ENCODE data around the gene UNC93A. TPM values are rescaled to one million over a fixed set of nuclear protein-coding genes. Genes with fewer than 3 reads are reported as not detected.

UNC93A gene
- polyA plus RNA-seq, 2 donors, result 3.6 to 4.7 TPM

DNA sequence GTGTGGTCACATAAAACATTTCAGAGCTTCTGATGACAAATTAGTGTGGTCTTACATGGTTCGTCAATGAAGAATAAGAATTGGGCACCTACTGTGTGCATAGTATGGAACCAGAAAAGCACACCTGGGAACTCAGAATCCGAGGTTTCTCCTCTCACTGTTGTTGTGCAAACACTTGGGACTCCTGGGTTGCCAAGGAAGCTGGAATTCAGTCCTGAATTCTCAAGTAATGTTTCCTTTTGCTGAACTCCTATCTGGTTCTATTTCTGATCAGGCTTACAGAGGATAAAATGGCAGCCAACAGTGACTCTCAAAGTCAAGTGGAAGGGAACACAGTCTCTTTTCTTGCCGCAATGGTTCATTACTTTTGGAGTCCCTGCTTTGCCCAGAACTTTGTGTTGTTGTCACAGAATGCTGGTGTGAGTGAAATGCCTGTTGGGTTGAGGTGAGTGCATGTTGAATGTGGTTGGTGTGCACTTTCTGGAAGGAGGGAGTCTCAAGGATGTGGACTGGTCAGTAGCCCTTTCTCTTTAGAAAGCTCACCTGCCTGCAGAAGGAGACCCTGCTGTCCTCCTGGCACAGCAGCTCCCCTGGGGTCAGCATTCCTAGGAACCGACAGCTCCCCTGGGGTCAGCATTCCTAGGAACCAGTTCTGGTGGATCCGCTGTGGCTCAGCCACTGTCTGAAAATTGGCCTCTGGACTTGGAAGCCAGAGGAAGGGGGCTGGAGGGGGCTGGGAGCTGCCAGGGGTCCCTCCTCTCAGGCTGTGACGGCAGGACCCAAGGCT lies 1.4 kb downstream of the UNC93A start:
- H3K36me3 ChIP-seq (ENCODE audit: control insufficient read depth in 2 of 2, insufficient read depth in 2 of 2, low read length in 1 of 2), result no peaks in the 10 kb centered on the region
- no peaks in the 10 kb centered on the region for H3K9me3 ChIP-seq (ENCODE audit: control insufficient read depth in 2 of 2, insufficient read depth in 1 of 2, low read depth in 1 of 2, low read length in 1 of 2)
- H3K27ac ChIP-seq (ENCODE audit: low read depth in 2 of 2, low read length in 1 of 2), result no peak overlapping the region
- no peaks in the 10 kb centered on the region for H3K4me1 ChIP-seq (ENCODE audit: control insufficient read depth in 2 of 2, insufficient read depth in 2 of 2, low read length in 1 of 2)
- 77 to 79% methylated on average over 6 of the region's 6 CpGs for WGBS, 2 donors
- no peaks in the 10 kb centered on the region for H3K27me3 ChIP-seq (ENCODE audit: control insufficient read depth in 1 of 2, insufficient read depth in 2 of 2, low read length in 2 of 2)
- H3K4me3 ChIP-seq (ENCODE audit: low read depth in 1 of 2, low read length in 2 of 2), result no peak overlapping the region

DNA sequence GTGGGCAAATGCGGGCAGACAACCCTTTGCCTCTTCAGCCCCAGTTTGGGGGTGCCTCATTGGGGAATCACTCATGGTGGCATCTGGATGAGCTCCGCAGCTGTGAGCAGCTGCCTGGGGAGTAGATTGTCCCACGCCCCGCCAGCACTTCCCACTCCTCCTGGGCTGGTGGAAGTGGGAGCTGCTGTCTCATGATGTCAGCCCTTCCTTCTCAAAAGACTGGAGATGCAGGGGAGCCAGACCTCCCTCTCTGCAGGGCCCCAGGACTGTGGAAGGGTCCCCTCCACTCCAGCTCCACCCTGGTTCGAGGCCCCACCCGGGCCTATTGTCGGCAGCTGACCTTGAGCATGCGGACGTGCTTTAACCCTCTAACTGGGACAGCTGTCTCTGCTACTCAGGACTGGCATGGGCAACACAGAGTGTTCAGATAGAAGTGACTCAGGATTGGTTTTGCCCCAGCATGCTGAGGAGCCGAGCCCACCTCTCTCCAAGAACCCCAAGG lies 2.0 kb downstream of the UNC93A start:
- WGBS, 2 donors, result 70 to 78% methylated on average over 10 of the region's 10 CpGs
- no peak overlapping the region for H3K4me3 ChIP-seq (ENCODE audit: low read depth in 1 of 2, low read length in 2 of 2)
- H3K27me3 ChIP-seq (ENCODE audit: control insufficient read depth in 1 of 2, insufficient read depth in 2 of 2, low read length in 2 of 2), result no peaks in the 10 kb centered on the region
- no peaks in the 10 kb centered on the region for H3K36me3 ChIP-seq (ENCODE audit: control insufficient read depth in 2 of 2, insufficient read depth in 2 of 2, low read length in 1 of 2)
- no peaks in the 10 kb centered on the region for H3K4me1 ChIP-seq (ENCODE audit: control insufficient read depth in 2 of 2, insufficient read depth in 2 of 2, low read length in 1 of 2)
- no peaks in the 10 kb centered on the region for H3K9me3 ChIP-seq (ENCODE audit: control insufficient read depth in 2 of 2, insufficient read depth in 1 of 2, low read depth in 1 of 2, low read length in 1 of 2)
- H3K27ac ChIP-seq (ENCODE audit: low read depth in 2 of 2, low read length in 1 of 2), result no peak overlapping the region

DNA sequence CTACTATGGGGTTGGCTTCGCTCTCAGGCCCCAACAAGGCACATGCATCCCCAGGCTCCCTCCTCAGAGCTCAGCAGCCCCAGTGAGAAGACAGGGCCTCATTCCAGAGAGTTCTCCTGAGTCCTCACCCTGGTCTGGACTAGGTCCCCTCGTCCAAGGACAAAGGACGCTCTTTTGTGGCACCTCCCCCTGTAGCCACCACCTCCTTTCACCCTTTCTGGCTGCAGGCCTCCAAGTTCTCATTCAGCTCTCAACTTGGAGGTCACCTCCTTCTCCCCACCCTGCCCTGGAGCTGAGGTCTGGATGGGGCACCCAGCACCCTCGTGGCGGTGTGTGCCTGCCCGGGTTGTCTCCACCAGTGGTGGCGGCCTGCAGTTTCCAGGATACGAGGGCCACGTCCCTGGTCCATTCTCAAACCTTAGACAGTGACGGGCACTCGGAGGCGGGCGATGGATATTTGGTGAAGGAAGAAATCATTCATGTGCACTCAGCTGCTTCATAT lies 2.5 kb downstream of the UNC93A start:
- 90 to 92% methylated on average over 13 of the region's 13 CpGs for WGBS, 2 donors
- Histone ChIP-seq H3K27me3 (ENCODE audit: control insufficient read depth in 1 of 2, insufficient read depth in 2 of 2, low read length in 2 of 2) (no peaks in the 10 kb centered on the region), H3K27ac (ENCODE audit: low read depth in 2 of 2, low read length in 1 of 2) (no peak overlapping the region)

DNA sequence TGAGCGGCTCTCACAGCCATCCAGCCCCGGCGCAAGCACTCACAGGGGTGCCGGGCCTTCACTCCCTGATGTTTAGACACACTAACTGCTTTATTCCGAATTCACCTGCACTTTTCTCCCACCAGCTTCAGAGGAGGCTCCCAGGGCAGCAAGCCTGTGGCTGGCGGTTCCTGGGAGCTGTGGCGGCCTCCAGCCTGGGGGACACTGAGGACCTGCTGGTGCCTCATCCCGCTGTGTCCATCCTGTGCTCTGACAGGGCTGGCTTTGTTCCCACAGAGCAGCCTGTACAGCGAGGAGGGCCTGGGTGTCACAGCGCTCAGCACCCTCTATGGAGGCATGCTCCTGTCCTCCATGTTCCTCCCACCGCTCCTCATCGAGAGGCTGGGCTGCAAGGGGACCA lies 3.1 kb downstream of the UNC93A start:
- Histone ChIP-seq H3K36me3 (ENCODE audit: control insufficient read depth in 2 of 2, insufficient read depth in 2 of 2, low read length in 1 of 2) (no peaks in the 10 kb centered on the region), H3K27me3 (ENCODE audit: control insufficient read depth in 1 of 2, insufficient read depth in 2 of 2, low read length in 2 of 2) (no peaks in the 10 kb centered on the region), H3K27ac (ENCODE audit: low read depth in 2 of 2, low read length in 1 of 2) (no peak overlapping the region), H3K4me3 (ENCODE audit: low read depth in 1 of 2, low read length in 2 of 2) (no peak overlapping the region), H3K4me1 (ENCODE audit: control insufficient read depth in 2 of 2, insufficient read depth in 2 of 2, low read length in 1 of 2) (no peaks in the 10 kb centered on the region), H3K9me3 (ENCODE audit: control insufficient read depth in 2 of 2, insufficient read depth in 1 of 2, low read depth in 1 of 2, low read length in 1 of 2) (no peaks in the 10 kb centered on the region)
- WGBS, 2 donors, result 87 to 93% methylated on average over 12 of the region's 12 CpGs

More for the DNA sequence above, 2.5 kb downstream of the UNC93A start:
- no peak overlapping the region for H3K4me3 ChIP-seq (ENCODE audit: low read depth in 1 of 2, low read length in 2 of 2)
- no peaks in the 10 kb centered on the region for H3K36me3 ChIP-seq (ENCODE audit: control insufficient read depth in 2 of 2, insufficient read depth in 2 of 2, low read length in 1 of 2)
- H3K4me1 ChIP-seq (ENCODE audit: control insufficient read depth in 2 of 2, insufficient read depth in 2 of 2, low read length in 1 of 2), result no peaks in the 10 kb centered on the region
- H3K9me3 ChIP-seq (ENCODE audit: control insufficient read depth in 2 of 2, insufficient read depth in 1 of 2, low read depth in 1 of 2, low read length in 1 of 2), result no peaks in the 10 kb centered on the region

DNA sequence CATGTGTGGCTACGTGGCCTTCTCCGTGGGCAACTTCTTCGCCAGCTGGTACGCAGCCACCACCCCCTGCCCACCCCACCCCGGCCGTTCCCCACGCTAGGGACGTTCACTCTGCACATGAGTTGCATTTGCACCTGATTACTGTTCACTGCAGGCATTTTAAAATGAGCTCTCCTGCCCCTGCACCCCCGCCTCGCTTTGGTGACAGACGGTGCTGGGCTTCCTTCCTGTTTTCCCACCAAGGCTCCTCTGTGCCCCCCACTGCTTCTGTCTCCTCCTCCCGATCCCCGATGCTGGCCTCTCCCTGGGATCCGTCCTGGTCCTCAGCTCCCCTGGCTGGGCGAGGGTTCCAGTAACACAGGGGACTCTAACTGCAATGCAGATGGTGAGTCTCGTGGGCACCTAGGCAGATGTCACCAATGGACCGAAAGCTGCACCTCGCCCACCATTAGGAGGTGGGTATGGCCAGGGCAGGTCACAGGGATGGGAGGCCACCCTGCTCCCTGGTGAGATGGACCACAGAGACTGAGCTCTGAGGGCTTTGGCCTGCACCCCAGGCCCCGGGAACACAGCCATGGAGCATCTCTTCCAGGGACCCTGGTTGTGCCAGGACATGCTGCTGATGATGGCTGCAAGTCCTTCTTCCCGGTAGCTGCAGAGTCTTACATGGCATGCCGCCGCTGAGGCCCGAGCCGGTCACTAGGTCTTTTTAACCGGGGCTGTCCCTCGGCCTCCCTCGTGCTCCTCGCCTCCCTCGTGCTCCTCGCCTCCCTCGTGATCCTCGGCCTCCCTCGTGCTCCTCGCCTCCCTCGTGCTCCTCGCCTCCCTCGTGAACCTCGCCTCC lies 3.8 kb downstream of the UNC93A start:
- no peaks in the 10 kb centered on the region for H3K9me3 ChIP-seq (ENCODE audit: control insufficient read depth in 2 of 2, insufficient read depth in 1 of 2, low read depth in 1 of 2, low read length in 1 of 2)
- no peaks in the 10 kb centered on the region for H3K36me3 ChIP-seq (ENCODE audit: control insufficient read depth in 2 of 2, insufficient read depth in 2 of 2, low read length in 1 of 2)
- H3K27me3 ChIP-seq (ENCODE audit: control insufficient read depth in 1 of 2, insufficient read depth in 2 of 2, low read length in 2 of 2), result no peaks in the 10 kb centered on the region
- H3K4me1 ChIP-seq (ENCODE audit: control insufficient read depth in 2 of 2, insufficient read depth in 2 of 2, low read length in 1 of 2), result no peaks in the 10 kb centered on the region
- 88 to 89% methylated on average over 36 to 38 of the region's 38 CpGs for WGBS, 2 donors
- H3K27ac ChIP-seq (ENCODE audit: low read depth in 2 of 2, low read length in 1 of 2), result no peak overlapping the region
- no peak overlapping the region for H3K4me3 ChIP-seq (ENCODE audit: low read depth in 1 of 2, low read length in 2 of 2)

DNA sequence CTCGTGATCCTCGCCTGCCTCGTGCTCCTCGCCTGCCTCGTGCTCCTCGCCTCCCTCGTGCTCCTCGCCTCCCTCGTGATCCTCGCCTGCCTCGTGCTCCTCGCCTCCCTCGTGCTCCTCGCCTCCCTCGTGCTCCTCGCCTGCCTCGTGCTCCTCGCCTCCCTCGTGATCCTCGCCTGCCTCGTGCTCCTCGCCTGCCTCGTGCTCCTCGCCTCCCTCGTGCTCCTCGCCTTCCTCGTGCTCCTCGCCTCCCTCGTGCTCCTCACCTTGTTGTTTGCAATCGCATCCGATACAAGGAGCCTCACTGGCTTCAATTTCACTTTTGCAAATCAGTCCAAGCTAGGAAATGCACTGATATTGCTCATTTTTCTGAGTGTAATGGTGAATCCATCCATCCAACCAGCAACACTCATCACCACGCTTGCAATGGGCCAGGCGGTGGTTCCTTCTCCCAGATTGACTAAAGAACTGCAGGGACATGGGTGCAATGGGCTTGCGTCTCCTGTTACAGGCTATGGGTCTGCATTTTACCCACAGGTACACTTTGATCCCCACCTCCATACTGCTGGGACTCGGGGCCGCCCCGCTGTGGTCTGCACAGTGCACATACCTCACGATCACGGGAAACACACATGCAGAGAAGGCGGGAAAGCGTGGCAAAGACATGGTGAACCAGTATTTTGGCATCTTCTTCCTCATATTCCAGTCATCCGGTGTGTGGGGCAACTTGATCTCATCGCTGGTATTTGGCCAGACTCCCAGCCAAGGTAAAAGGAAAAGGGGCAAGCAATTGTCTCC lies 4.6 kb downstream of the UNC93A start:
- Histone ChIP-seq H3K4me1 (ENCODE audit: control insufficient read depth in 2 of 2, insufficient read depth in 2 of 2, low read length in 1 of 2) (no peaks in the 10 kb centered on the region), H3K9me3 (ENCODE audit: control insufficient read depth in 2 of 2, insufficient read depth in 1 of 2, low read depth in 1 of 2, low read length in 1 of 2) (no peaks in the 10 kb centered on the region), H3K27ac (ENCODE audit: low read depth in 2 of 2, low read length in 1 of 2) (no peak overlapping the region), H3K4me3 (ENCODE audit: low read depth in 1 of 2, low read length in 2 of 2) (no peak overlapping the region), H3K36me3 (ENCODE audit: control insufficient read depth in 2 of 2, insufficient read depth in 2 of 2, low read length in 1 of 2) (no peaks in the 10 kb centered on the region), H3K27me3 (ENCODE audit: control insufficient read depth in 1 of 2, insufficient read depth in 2 of 2, low read length in 2 of 2) (no peaks in the 10 kb centered on the region)
- 94 to 95% methylated on average over 41 to 43 of the region's 43 CpGs for WGBS, 2 donors

DNA sequence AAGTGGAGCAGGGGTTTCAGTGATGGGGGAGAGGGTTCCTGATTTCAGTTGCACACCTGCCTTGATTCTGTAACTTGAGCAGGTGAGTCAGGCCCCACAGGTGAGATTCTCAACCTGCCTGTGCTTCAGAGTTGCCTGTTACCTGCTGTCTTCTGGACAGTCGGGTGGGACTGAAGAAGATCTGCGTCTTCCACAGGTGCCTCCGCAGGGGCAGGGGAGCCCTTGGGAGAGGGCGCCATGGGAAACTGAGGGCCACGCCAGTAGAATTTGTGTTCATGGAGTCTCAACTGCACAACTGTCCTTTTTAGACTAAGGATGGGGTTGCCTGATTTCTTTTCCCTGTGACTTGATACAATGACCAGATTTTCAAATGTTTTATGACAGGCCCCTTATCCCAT lies 5.2 kb downstream of the UNC93A start:
- Histone ChIP-seq H3K27me3 (ENCODE audit: control insufficient read depth in 1 of 2, insufficient read depth in 2 of 2, low read length in 2 of 2) (no peaks in the 10 kb centered on the region), H3K4me3 (ENCODE audit: low read depth in 1 of 2, low read length in 2 of 2) (no peak overlapping the region), H3K36me3 (ENCODE audit: control insufficient read depth in 2 of 2, insufficient read depth in 2 of 2, low read length in 1 of 2) (no peaks in the 10 kb centered on the region), H3K4me1 (ENCODE audit: control insufficient read depth in 2 of 2, insufficient read depth in 2 of 2, low read length in 1 of 2) (no peaks in the 10 kb centered on the region), H3K27ac (ENCODE audit: low read depth in 2 of 2, low read length in 1 of 2) (no peak overlapping the region), H3K9me3 (ENCODE audit: control insufficient read depth in 2 of 2, insufficient read depth in 1 of 2, low read depth in 1 of 2, low read length in 1 of 2) (no peaks in the 10 kb centered on the region)
- WGBS, 2 donors, result 91% methylated on average over 5 of the region's 5 CpGs

DNA sequence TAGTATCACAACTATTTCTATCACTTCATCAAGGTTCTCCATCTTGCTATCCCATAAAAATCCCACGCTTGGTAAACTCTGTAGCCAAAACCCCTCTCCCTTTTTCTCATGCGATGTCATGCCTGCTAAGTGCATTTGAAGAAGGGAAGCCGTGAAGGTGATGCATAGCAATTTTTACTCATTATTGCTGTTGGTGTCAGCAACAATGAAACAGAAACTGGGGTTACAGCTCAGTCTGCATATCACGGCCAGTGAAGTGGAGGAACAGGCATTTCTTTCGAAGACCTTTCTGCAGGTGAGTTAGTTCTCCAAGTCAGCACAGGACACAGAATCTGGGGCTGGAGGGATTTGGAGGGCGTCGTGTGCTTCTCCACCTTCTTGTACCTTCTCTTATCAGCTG lies 5.8 kb downstream of the UNC93A start:
- Histone ChIP-seq H3K9me3 (ENCODE audit: control insufficient read depth in 2 of 2, insufficient read depth in 1 of 2, low read depth in 1 of 2, low read length in 1 of 2) (no peaks in the 10 kb centered on the region), H3K27ac (ENCODE audit: low read depth in 2 of 2, low read length in 1 of 2) (no peak overlapping the region), H3K4me1 (ENCODE audit: control insufficient read depth in 2 of 2, insufficient read depth in 2 of 2, low read length in 1 of 2) (no peaks in the 10 kb centered on the region), H3K36me3 (ENCODE audit: control insufficient read depth in 2 of 2, insufficient read depth in 2 of 2, low read length in 1 of 2) (no peaks in the 10 kb centered on the region), H3K27me3 (ENCODE audit: control insufficient read depth in 1 of 2, insufficient read depth in 2 of 2, low read length in 2 of 2) (no peaks in the 10 kb centered on the region), H3K4me3 (ENCODE audit: low read depth in 1 of 2, low read length in 2 of 2) (no peak overlapping the region)
- WGBS, 2 donors, result 84 to 87% methylated on average over 7 of the region's 7 CpGs

DNA sequence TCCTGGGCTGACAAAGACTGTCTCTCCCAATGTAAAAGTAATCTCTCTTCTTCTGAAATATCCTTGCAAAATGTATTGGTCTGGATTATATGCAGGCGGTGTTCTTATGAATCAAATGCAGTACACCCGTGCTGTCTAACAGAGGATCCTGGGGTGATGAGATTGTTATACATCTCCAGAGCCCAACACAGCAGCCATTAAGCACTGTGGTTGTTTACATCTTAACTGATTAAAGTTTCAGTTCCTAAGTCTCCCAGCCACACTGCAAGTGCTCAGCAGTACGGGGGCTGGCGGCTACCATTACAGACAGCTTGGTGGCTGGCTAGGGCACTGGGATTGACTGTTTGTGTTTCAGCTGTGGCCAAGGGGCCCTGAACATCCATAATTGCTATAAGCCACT lies 7.0 kb downstream of the UNC93A start:
- WGBS, 2 donors, result 74 to 77% methylated on average over 4 of the region's 4 CpGs
- Histone ChIP-seq H3K27me3 (ENCODE audit: control insufficient read depth in 1 of 2, insufficient read depth in 2 of 2, low read length in 2 of 2) (no peaks in the 10 kb centered on the region), H3K9me3 (ENCODE audit: control insufficient read depth in 2 of 2, insufficient read depth in 1 of 2, low read depth in 1 of 2, low read length in 1 of 2) (no peaks in the 10 kb centered on the region), H3K36me3 (ENCODE audit: control insufficient read depth in 2 of 2, insufficient read depth in 2 of 2, low read length in 1 of 2) (no peaks in the 10 kb centered on the region), H3K4me3 (ENCODE audit: low read depth in 1 of 2, low read length in 2 of 2) (no peak overlapping the region), H3K27ac (ENCODE audit: low read depth in 2 of 2, low read length in 1 of 2) (no peak overlapping the region), H3K4me1 (ENCODE audit: control insufficient read depth in 2 of 2, insufficient read depth in 2 of 2, low read length in 1 of 2) (no peaks in the 10 kb centered on the region)

All from esophagus (tissue), 2 donors.